NCI-H524 treated with DMSO at 0.1 percent for 48 hours (cell line): ENCODE results near the gene ITPKB.
"Not testable (repeated sequence)": the region's sequence is repeated elsewhere in the genome, so short reads cannot be mapped to it uniquely, and the experiment has no call there.

Source experiments
- DNase-seq: peaks from one replicate; lab custom pipeline; 2025; lab: John Stamatoyannopoulos, UW

ITPKB gene

DNA sequence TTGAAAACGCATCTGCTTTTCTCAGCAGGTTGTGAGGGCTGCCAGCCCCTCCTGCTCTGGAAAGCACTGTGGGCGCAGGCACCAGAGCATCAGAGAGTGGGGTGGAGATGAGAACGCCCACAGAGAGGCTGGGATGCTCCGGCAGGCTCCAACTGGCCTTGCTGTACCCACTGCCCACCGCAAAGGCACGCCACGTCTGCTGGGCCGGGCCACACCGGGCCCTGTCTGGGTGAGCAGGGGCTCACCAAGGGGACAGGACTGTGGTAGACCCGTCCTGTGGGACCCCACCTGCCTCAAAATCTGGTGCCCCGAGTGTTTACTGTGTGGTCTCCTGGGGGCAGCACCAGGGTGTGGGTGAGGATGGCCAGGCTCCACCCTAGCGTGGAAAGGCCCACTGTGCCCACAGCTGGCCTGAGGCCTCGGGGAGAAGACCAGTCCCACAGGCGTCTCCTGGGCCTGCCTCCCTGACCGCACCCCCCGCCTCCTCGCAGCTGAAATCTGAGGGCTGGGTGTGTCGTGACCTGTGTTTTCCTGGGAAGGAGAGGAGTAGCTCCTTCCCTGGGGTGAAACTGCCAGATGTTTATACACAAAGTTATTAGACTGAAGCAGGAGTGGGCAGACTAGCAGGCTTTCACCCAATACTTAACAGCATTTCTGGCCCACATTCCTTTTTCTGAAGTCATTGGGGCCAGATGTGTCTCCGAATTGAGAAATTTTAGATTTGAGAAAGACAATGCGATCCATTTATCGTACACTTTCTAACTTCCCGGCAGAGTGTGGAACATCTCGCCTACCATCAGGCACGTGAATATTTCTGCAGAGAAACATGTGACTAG is 136.7 kb downstream of the ITPKB start:
- DNase-seq = no peak

DNA sequence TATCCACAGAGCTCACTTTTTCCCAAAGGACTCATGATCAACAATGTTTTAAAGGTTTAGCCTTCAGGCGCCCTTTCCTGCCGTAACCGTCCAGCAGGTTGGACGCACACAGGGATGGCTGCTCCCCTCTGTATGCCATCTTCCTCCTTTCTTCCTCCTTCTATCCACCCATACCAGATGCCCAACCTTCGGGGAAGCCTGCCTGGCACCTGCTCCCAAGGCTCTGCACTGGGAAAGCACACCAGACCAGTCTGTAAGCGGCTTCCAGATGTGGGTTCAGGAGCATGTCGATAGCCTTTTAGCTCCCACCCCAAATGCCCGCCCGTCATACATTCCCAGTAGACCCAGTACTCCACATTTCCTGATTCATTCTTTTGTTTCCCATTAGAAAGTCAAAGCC is 137.6 kb downstream of the ITPKB start:
- DNase-seq = no peak

GRCh38 chr1:226600254-226600653 is 138.8 kb downstream of the ITPKB start:
- DNase-seq = no peak

GRCh38 chr1:226599636-226600238 is 139.3 kb downstream of the ITPKB start:
- no peak for DNase-seq

DNA sequence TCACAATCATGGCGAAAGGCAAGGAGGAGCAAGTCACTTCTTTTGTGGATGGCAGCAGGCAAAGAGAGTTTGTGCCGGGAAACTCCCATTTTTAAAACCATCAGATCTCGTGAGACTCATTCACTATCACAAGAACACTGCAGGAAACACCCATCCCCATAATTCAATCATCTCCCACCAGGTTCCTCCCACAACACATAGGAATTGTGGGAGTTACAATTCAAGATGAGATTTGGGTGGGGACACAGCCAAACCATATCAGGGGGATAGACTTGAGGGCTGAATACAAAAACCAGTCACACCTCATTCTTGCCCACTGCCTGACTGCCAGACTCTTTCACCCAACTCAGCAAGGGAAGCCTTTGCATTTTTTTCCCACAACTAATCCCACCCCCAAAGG is 140.1 kb downstream of the ITPKB start:
- not testable (repeated sequence) for DNase-seq

DNA sequence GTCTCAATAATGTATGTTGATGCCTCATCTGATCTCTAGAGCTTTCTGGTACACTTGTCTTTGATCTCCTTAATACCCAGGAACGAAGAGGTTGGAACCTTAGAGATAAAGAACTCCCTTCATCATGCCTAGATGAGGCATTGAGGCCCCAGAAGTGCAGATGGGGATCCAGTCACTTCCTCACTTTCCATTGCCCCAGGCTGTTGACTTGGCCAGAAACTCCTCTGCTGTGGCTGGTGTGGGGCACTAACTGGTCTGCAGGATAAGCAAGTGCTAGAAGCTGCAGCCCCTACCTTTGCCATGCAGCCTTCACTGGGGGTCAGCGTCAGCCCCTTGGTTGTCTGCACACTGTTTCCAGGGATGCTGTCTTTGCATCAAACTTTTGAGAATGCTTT is 140.6 kb downstream of the ITPKB start:
- DNase-seq = no peak

GRCh38 chr1:226597616-226598454 is 141.2 kb downstream of the ITPKB start:
- DNase-seq = no peak

- DNase-seq = no peak
Observed at GRCh38 chr1:226596531-226597165, 142.4 kb downstream of the ITPKB start.

- no peak for DNase-seq
Observed at GRCh38 chr1:226593541-226593940, 145.5 kb downstream of the ITPKB start.

DNA sequence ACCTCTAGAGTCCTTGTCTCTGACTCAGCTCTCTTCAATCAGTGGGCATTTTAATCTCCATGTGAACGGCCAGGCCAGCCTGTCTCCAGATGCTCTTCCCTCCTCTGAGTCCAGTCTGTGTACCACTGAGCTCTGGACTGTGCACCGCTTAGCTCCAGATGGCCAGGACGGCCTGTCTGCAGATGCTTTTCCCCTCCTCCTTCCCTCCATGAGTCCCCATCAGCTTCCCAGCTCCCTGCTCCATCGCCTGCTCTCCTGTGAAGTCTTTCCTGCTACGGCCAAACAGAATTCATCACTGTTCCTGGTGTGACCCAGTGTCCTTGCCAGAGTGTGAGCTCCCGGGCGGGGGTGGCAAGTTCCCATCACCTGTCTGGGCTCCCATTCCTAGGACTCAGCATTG is 148.5 kb downstream of the ITPKB start:
- peak; percentile 91 for DNase-seq

DNA sequence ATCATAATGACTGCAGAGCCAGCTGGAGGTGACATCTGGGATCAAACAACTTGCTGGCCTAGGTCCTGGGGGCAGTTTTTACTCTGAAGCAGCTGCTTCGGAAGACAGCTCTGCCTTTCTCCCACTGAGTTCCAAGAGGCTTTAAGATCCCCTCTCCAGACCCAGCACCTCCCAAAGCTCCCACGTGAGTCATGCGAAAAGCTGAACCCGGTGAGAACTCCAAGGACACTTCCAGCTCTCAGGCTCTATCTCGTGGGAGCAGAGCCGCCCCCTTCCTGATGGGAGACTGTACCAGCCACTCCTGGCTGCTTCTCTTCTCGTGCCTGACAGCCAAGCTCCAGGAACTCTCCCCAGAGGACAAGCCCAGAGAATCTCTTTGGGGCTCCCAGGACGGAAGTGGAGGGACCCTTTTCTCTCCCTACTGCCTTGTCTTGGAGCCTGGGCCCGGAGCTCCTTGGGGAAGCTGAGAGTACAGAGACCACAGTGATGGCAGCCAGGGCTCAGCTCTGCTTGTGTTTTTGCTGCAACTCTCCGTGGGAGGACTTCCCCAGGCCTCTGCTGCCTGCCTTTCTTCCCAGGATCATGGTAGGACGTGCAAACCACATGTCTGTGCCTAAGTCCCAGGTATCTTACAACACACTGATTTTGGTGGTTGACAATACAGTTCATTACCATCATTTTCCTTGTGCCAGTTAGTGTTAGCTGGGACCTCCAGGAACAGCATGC is 149.9 kb downstream of the ITPKB start:
- DNase-seq = peak; percentile 76

DNA sequence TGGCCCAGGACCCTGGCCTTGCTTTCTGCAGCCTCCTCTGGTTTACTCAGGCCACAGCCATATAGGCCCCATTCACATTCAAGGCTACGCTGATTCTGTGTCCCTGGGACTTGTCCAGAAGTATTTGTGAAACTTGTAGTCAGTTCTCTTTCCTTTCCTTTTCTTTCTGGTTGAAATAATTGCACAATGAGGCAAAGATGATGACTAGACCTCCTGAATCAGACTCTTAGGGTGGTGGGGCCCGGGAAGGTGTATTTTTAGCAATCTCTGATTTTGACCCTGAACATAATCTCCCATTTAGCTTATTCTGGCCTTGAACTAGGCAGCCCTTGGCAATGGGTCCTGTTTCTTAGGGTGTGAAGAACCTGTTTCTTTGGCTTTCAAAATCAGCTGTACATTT is 150.6 kb downstream of the ITPKB start:
- no peak for DNase-seq

- no peak for DNase-seq
Observed at GRCh38 chr1:226586650-226587422, 152.2 kb downstream of the ITPKB start.

DNA sequence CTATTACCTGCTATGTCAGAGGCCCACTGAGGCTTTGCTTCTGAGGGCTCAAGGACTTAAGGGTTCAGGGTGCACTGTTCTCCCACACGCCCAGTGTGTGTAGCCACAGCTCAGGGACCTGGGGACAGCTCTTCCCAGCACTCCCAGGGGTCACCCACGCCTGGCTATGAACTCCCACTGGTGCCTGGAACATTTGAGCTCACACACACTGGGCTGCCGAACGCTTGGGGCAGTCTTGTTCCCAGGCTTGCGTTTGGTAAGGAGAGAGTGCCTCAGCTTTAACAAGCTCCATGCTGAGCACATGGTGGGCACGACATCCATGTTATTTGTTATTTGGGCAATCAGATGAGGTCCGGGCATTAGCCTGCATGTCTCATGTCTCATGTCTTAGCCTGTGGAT is 153.0 kb downstream of the ITPKB start:
- DNase-seq = no peak

- DNase-seq = no peak
Observed at GRCh38 chr1:226584164-226584563, 154.9 kb downstream of the ITPKB start.

- DNase-seq = no peak
Observed at GRCh38 chr1:226582966-226583365, 156.1 kb downstream of the ITPKB start.
